ENCODE measurements around the gene FOXP1.
A peak's percentile ranks its signal among the peaks of the same experiment; 100 is the strongest.
"Not testable (repeated sequence)": the region's sequence is repeated elsewhere in the genome, so short reads cannot be mapped to it uniquely, and the experiment has no call there.

FOXP1 gene

DNA sequence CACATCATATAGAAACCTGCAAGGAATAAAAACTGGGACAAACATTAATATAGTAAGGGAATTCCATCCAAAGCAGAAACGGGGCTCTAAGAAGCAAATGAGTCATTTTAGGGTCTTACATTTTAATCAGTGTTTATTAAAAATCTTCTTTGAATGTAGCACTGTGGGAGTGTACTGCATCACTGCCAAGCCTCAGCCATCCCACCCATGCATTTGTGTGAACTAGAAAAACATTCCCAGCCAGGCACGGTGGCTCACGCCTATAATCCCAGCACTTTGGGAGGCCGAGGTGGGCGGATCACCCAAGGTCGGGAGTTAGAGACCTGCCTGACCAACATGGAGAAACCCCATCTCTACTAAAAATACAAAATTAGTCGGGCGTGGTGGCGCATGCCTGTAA is 57.1 kb downstream of the FOXP1 start:
- ATAC-seq (replicated peaks), result not testable (repeated sequence)

DNA sequence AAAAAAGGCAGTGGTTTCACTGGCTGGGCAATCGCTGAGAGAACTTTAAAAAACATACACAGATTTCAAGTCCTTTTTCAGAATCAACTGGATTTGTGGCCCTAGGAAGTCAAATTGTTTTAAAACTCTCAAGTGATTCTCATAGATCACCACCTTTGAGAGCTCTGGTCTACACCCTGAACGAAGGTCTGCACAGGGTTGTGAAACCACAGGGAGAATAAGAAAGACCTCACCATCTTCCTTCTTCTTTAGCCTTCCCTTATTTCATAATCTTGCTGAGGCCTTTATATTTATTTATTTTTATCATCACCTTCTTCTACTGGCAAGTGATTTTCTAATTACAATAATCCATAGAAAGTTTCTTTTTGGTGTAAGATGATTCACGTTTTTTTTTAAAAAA is 58.1 kb downstream of the FOXP1 start:
- Mint-ChIP-seq H3K27me3 (no peaks in the 10 kb centered on the region), H3K27ac (no peak overlapping the region), H3K4me3 (no peak overlapping the region), H3K9me3 (no peaks in the 10 kb centered on the region), H3K36me3 (ENCODE audit: insufficient read depth) (no peaks in the 10 kb centered on the region), H3K4me1 (ENCODE audit: low read depth in 2 of 2) (peaks cover 0 to 3% of the 10 kb centered on the region in 2 donors)
- DNase-seq, result no peak
- ATAC-seq (replicated peaks), result no peak

More for the DNA sequence above, 57.1 kb downstream of the FOXP1 start:
- H3K27ac Mint-ChIP-seq; H3K36me3 Mint-ChIP-seq (ENCODE audit: insufficient read depth); DNase-seq; H3K27me3 Mint-ChIP-seq; H3K4me1 Mint-ChIP-seq (ENCODE audit: low read depth in 2 of 2); H3K4me3 Mint-ChIP-seq; H3K9me3 Mint-ChIP-seq: not testable (repeated sequence)

DNA sequence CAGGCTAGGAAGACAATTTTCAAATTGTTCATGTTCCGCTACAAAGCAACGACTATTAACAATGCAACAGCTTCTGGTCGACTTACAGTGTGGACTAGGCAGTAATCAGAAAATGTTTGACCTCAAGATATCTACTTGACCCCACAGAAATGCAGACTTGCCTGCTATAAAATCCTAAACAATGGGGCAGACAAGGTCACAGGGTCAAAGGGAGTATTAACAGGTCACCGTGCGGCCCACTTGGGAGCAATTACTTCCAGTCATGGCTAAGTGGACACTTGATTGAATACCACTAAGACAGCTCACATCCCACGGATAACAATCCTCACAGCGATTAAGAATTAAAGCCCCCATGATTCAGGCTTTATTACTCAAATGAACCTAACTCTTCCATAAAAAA is 58.9 kb downstream of the FOXP1 start:
- no peak overlapping the region for H3K4me3 Mint-ChIP-seq
- no peaks in the 10 kb centered on the region for H3K36me3 Mint-ChIP-seq (ENCODE audit: insufficient read depth)
- H3K27ac Mint-ChIP-seq, result no peak overlapping the region
- no peak for DNase-seq
- ATAC-seq (replicated peaks), result no peak
- no peaks in the 10 kb centered on the region for H3K9me3 Mint-ChIP-seq
- peaks cover 0 to 3% of the 10 kb centered on the region in 2 donors for H3K4me1 Mint-ChIP-seq (ENCODE audit: low read depth in 2 of 2)
- no peaks in the 10 kb centered on the region for H3K27me3 Mint-ChIP-seq

DNA sequence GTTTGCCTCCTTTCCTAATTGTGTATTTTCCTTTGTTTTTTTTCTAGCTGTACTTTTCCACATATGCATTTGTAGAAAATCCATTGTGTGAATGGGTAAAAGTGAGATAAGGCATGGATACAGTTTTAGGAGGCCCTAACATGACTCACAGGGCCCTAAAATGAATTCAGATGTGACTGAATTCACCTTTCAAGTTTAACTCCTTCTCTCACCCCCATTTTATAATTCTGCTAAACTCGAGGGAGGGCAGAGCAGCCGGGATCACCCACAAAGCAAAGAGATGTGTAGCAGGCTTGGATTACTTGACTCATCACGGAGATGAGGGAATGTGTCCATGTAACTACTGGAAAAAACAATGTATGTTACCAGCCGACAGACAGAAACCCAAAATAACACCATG is 59.9 kb downstream of the FOXP1 start:
- Mint-ChIP-seq H3K36me3 (ENCODE audit: insufficient read depth) (no peaks in the 10 kb centered on the region), H3K27me3 (no peaks in the 10 kb centered on the region), H3K9me3 (no peaks in the 10 kb centered on the region), H3K27ac (no peak overlapping the region), H3K4me3 (no peak overlapping the region), H3K4me1 (ENCODE audit: low read depth in 2 of 2) (no peaks in the 10 kb centered on the region)
- ATAC-seq (replicated peaks) (no peak), DNase-seq (no peak)

GRCh38 chr3:71521940-71522876 is 61.3 kb downstream of the FOXP1 start:
- no peaks in the 10 kb centered on the region for H3K4me1 Mint-ChIP-seq (ENCODE audit: low read depth in 2 of 2)
- no peaks in the 10 kb centered on the region for H3K27me3 Mint-ChIP-seq
- H3K4me3 Mint-ChIP-seq, result no peak overlapping the region
- H3K36me3 Mint-ChIP-seq (ENCODE audit: insufficient read depth), result no peaks in the 10 kb centered on the region
- no peak overlapping the region for H3K27ac Mint-ChIP-seq
- no peak for ATAC-seq (replicated peaks)
- H3K9me3 Mint-ChIP-seq, result no peaks in the 10 kb centered on the region
- DNase-seq, result no peak

- ATAC-seq (replicated peaks), result no peak
- Mint-ChIP-seq H3K27ac (no peak overlapping the region), H3K36me3 (ENCODE audit: insufficient read depth) (no peaks in the 10 kb centered on the region), H3K4me3 (no peak overlapping the region), H3K4me1 (ENCODE audit: low read depth in 2 of 2) (no peaks in the 10 kb centered on the region), H3K27me3 (no peaks in the 10 kb centered on the region), H3K9me3 (no peaks in the 10 kb centered on the region)
- no peak for DNase-seq
Measured at GRCh38 chr3:71521021-71521352, 62.5 kb downstream of the FOXP1 start.

DNA sequence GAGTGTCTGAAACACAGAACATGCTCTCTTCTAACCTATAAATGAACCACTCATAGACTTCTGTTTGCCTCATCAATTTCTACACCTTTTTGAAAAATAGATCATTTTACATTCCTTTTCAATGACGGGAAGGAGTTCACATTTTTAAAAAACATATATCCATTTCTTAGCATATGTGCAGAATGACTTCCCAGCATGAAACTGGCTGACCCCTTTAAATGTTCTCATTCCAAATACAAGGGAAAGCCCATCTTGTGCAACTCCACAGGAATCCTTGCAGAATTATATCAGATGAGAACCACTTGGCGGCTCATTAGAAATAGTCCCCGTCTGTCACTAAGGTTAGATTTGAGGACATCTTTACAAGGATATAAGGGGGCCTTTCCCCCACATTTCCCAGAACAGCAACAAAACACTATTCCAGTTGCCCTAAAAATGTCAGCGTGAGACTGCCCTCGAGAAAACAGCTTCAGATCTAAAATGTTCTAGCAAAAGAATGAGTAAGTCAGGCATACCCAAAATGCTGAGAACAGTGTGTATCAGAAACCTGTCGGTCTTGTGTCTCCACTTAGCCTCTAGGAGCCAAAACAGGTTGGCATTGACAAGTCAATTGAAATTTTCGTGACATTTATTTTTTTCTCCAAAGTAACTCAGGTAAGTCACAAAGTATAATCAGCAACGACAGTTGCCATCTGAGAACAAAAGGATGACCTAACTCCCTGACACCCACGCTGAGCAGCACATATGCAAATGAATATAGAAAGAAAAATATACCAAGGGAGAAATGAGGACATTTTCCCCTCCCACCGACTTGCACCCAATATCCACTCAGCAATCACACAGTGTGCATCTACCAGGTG is 63.1 kb downstream of the FOXP1 start:
- ATAC-seq (replicated peaks) (no peak), DNase-seq (no peak)
- Mint-ChIP-seq H3K36me3 (ENCODE audit: insufficient read depth) (no peaks in the 10 kb centered on the region), H3K4me3 (no peak overlapping the region), H3K4me1 (ENCODE audit: low read depth in 2 of 2) (no peaks in the 10 kb centered on the region), H3K9me3 (no peaks in the 10 kb centered on the region), H3K27me3 (no peaks in the 10 kb centered on the region), H3K27ac (peak overlapping the region in 1 of 2 donors; percentile 11)

DNA sequence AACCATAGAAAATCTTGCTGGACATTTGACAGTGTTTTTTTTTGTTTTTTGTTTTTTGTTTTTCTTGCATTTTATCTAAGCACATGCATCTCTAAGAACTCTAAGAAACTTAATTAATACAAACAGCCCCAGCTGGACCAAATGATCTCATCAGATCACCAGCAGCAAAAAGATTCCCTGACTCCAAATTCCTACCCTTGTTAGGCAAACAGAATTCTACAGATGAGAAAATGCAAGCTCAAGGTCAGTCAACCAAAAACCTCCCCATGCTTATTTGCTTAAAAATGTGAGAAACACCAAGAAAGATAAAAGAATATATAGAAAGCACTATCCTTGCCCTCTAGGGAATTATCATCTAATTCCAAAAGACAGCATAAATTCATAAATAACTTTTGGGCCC is 65.4 kb downstream of the FOXP1 start:
- no peaks in the 10 kb centered on the region for H3K9me3 Mint-ChIP-seq
- H3K27ac Mint-ChIP-seq, result no peak overlapping the region
- H3K4me3 Mint-ChIP-seq, result no peak overlapping the region
- no peaks in the 10 kb centered on the region for H3K4me1 Mint-ChIP-seq (ENCODE audit: low read depth in 2 of 2)
- DNase-seq, result no peak
- H3K27me3 Mint-ChIP-seq, result no peaks in the 10 kb centered on the region
- H3K36me3 Mint-ChIP-seq (ENCODE audit: insufficient read depth), result no peaks in the 10 kb centered on the region
- ATAC-seq (replicated peaks), result no peak

- DNase-seq, result no peak
Measured at GRCh38 chr3:71517271-71517791, 66.2 kb downstream of the FOXP1 start.

GRCh38 chr3:71515636-71516365 is 67.7 kb downstream of the FOXP1 start:
- ATAC-seq (replicated peaks), result no peak
- H3K4me1 Mint-ChIP-seq (ENCODE audit: low read depth in 2 of 2), result peaks cover 8 to 9% of the 10 kb centered on the region in 2 donors
- DNase-seq, result no peak
- H3K4me3 Mint-ChIP-seq, result no peak overlapping the region
- no peaks in the 10 kb centered on the region for H3K9me3 Mint-ChIP-seq
- no peaks in the 10 kb centered on the region for H3K36me3 Mint-ChIP-seq (ENCODE audit: insufficient read depth)
- H3K27me3 Mint-ChIP-seq, result no peaks in the 10 kb centered on the region
- no peak overlapping the region for H3K27ac Mint-ChIP-seq

More at GRCh38 chr3:71517271-71517791, 66.2 kb downstream of the FOXP1 start:
- no peak for ATAC-seq (replicated peaks)
- no peaks in the 10 kb centered on the region for H3K27me3 Mint-ChIP-seq
- no peak overlapping the region for H3K4me3 Mint-ChIP-seq
- H3K9me3 Mint-ChIP-seq, result no peaks in the 10 kb centered on the region
- peaks cover under 1 to 1% of the 10 kb centered on the region in 2 donors for H3K4me1 Mint-ChIP-seq (ENCODE audit: low read depth in 2 of 2)
- H3K36me3 Mint-ChIP-seq (ENCODE audit: insufficient read depth), result no peaks in the 10 kb centered on the region
- no peak overlapping the region for H3K27ac Mint-ChIP-seq

GRCh38 chr3:71514621-71515020 is 68.9 kb downstream of the FOXP1 start:
- Mint-ChIP-seq H3K36me3 (ENCODE audit: insufficient read depth) (no peaks in the 10 kb centered on the region), H3K4me1 (ENCODE audit: low read depth in 2 of 2) (peaks cover 9 to 10% of the 10 kb centered on the region in 2 donors), H3K27ac (no peak overlapping the region), H3K9me3 (no peaks in the 10 kb centered on the region), H3K4me3 (no peak overlapping the region), H3K27me3 (no peaks in the 10 kb centered on the region)
- ATAC-seq (replicated peaks), result no peak
- no peak for DNase-seq

DNA sequence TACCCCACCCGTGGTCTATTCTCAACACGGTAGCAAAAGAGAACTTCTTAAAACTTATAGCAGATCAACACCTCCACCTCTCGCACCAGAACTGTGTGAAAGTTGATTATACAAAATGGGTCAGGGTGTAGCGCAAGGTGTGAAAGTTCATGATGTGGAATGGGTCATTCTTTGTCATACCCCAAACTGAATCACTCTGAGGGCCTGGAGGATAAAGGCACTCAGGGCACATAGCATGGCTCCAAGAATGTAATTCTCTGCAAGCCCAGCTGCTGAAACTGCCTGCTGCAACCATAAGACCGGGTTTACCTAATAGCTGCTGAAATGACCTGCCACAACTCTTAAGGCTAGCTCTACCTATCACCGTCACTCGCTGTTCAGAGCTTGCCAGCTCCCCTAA is 70.0 kb downstream of the FOXP1 start:
- Mint-ChIP-seq H3K4me1 (ENCODE audit: low read depth in 2 of 2) (peaks cover 9 to 10% of the 10 kb centered on the region in 2 donors), H3K9me3 (no peaks in the 10 kb centered on the region), H3K27me3 (no peaks in the 10 kb centered on the region), H3K27ac (no peak overlapping the region), H3K4me3 (no peak overlapping the region), H3K36me3 (ENCODE audit: insufficient read depth) (no peaks in the 10 kb centered on the region)
- no peak for ATAC-seq (replicated peaks)
- DNase-seq, result no peak

DNA sequence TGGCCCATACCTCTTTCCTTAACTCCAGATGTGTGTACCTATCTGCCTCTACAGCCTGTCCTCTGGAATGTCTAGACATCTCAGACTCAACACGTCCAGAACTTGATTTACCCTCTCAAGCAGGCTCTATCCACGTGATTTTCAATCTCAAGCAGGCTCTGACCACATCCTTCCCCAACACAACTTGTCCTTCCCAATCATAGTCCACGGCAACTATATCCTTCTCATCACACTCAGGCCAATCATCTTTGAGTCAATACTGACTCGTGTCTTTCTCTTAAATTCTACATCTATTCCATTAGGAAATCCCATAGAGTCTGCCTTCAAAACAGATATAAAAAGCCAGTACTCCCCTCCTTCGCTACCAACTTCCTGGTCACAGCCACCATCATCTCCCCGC is 70.4 kb downstream of the FOXP1 start:
- no peaks in the 10 kb centered on the region for H3K36me3 Mint-ChIP-seq (ENCODE audit: insufficient read depth)
- DNase-seq, result no peak
- no peak for ATAC-seq (replicated peaks)
- no peaks in the 10 kb centered on the region for H3K27me3 Mint-ChIP-seq
- H3K4me3 Mint-ChIP-seq, result no peak overlapping the region
- H3K9me3 Mint-ChIP-seq, result no peaks in the 10 kb centered on the region
- peaks cover 9 to 10% of the 10 kb centered on the region in 2 donors for H3K4me1 Mint-ChIP-seq (ENCODE audit: low read depth in 2 of 2)
- H3K27ac Mint-ChIP-seq, result no peak overlapping the region
